Lung (tissue), 12 donors: ENCODE measurements around the gene ARIH1. TPM values are rescaled to one million over a fixed set of nuclear protein-coding genes. Genes with fewer than 3 reads are reported as not detected.

ENCODE experiments used
- ATAC-seq: fragments of 200-7000 bp; cut with Tn5 transposase; one replicate; pipeline ENCODE4 v1.9.1; 2020; ENCODE audit warnings: moderate number of reproducible peaks; ENCODE audit not compliant: insufficient read depth, low FRiP score
- DNase-seq, 3 donors: peaks; one replicate each; pipeline ENCODE4 v3.0.0-alpha.2; 2013 to 2017
- H3K27ac ChIP-seq, 2 donors: one replicate each; pipeline ENCODE4 v1.5.1; 2013; ENCODE audit warnings: mild to moderate bottlenecking in 2 of 2, moderate library complexity in 2 of 2, control low read depth in 1 of 2, inconsistent platforms in 1 of 2, low read depth in 1 of 2, low read length in 1 of 2
- H3K27me3 ChIP-seq, 3 donors: one replicate each; pipeline ENCODE4 v1.5.1; 2013; ENCODE audit warnings: low read length in 2 of 3; ENCODE audit not compliant: control insufficient read depth in 3 of 3, insufficient read depth in 3 of 3
- H3K36me3 ChIP-seq, 4 donors: one replicate each; pipeline ENCODE4 v1.5.1; 2013; ENCODE audit warnings: low read length in 4 of 4, mild to moderate bottlenecking in 1 of 4, moderate library complexity in 1 of 4; ENCODE audit not compliant: control insufficient read depth in 4 of 4, insufficient read depth in 4 of 4
- H3K4me1 ChIP-seq, 5 donors: one replicate each; pipeline ENCODE4 v1.5.1; 2013; ENCODE audit warnings: low read length in 5 of 5, mild to moderate bottlenecking in 2 of 5, moderate library complexity in 1 of 5; ENCODE audit not compliant: control insufficient read depth in 5 of 5, insufficient read depth in 5 of 5
- H3K4me3 ChIP-seq: one replicate; pipeline ENCODE4 v1.5.1; 2013; ENCODE audit warnings: mild to moderate bottlenecking, control low read depth, moderate library complexity
- H3K9ac ChIP-seq, 2 donors: one replicate each; pipeline ENCODE4 v1.5.1; 2013; ENCODE audit warnings: low read length in 2 of 2, control low read depth in 1 of 2; ENCODE audit not compliant: insufficient read depth in 1 of 2
- H3K9me3 ChIP-seq, 4 donors: one replicate each; pipeline ENCODE4 v1.5.1; 2013; ENCODE audit warnings: low read length in 3 of 4, mild to moderate bottlenecking in 1 of 4, moderate library complexity in 1 of 4; ENCODE audit not compliant: control insufficient read depth in 4 of 4, insufficient read depth in 3 of 4
- WGBS, 2 donors: extraction: QIAGEN DNeasy Blood & Tissue Kit; methylation state at CpG; one replicate each; pipeline ENCODE4 v1.1.7; 2013; 5-methylcytosine and 5-hydroxymethylcytosine counted together
- polyA plus RNA-seq, 2 donors: library from polyadenylated mRNA; stranded (reverse); fragments of 200-250 nt; gene quantifications; one replicate each; pipeline ENCODE4 v1.2.1, GENCODE V29; 2013
- total RNA-seq, 2 donors: library from RNA; depleted of rRNA in 1 of 2; stranded (reverse); fragments of >200 nt in 1 of 2; gene quantifications; one replicate each; pipeline ENCODE4 v1.2.1, GENCODE V29; 2014 to 2021
- TF ChIP-seq, protein P1 (sequence below): IDR thresholded peaks from 2 replicates; pipeline ENCODE4 v1.5.1; 2012; ENCODE audit warnings: mild to moderate bottlenecking; ENCODE audit errors: control extremely low read depth, extremely low read depth
- donor health status: control.
- donor health status: control.
- donor health status: Bipolar disorder and iron deficiency.
- donor health status: healthy.
- donor health status: DM: yes; HTN: yes; CAD: no.

ARIH1 gene
- total and polyA plus RNA-seq, 4 donors, result 18.8 to 131 (median 66.0) TPM

DNA sequence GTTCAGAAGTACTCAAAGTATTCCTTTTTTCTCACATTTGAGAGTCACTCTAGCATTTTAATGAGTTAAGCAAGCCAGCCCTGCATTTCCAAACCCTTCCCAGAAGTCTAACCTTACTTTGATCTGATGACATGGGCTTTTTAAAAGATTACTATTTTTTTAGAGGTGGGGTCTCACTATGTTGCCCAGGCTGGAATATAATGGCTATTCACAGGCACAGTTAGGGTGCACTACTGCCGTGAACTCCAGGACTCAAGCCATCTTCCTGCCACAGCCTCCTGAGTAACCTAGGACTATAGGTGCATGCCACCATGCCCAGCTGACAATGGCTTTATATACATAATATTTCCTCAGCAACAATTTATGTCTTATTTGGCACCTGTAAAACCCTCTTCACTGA lies 116.3 kb downstream of the ARIH1 start:
- WGBS, 2 donors, result 95 to 100% methylated on average over 1 of the region's 1 CpG
- ATAC-seq (no peak), DNase-seq (no peak)
- no peak overlapping the region for H3K27ac ChIP-seq
- no peaks in the 10 kb centered on the region for H3K27me3 ChIP-seq
- H3K36me3 ChIP-seq, result peaks cover 0 to 11% (median 3%) of the 10 kb centered on the region in 4 donors
- H3K9me3 ChIP-seq, result no peaks in the 10 kb centered on the region
- H3K4me1 ChIP-seq, result no peaks in the 10 kb centered on the region
- H3K9ac ChIP-seq, result no peak overlapping the region
- TF ChIP-seq, protein P1, sequence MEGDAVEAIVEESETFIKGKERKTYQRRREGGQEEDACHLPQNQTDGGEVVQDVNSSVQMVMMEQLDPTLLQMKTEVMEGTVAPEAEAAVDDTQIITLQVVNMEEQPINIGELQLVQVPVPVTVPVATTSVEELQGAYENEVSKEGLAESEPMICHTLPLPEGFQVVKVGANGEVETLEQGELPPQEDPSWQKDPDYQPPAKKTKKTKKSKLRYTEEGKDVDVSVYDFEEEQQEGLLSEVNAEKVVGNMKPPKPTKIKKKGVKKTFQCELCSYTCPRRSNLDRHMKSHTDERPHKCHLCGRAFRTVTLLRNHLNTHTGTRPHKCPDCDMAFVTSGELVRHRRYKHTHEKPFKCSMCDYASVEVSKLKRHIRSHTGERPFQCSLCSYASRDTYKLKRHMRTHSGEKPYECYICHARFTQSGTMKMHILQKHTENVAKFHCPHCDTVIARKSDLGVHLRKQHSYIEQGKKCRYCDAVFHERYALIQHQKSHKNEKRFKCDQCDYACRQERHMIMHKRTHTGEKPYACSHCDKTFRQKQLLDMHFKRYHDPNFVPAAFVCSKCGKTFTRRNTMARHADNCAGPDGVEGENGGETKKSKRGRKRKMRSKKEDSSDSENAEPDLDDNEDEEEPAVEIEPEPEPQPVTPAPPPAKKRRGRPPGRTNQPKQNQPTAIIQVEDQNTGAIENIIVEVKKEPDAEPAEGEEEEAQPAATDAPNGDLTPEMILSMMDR, result no peak
- H3K4me3 ChIP-seq, result no peak overlapping the region

DNA sequence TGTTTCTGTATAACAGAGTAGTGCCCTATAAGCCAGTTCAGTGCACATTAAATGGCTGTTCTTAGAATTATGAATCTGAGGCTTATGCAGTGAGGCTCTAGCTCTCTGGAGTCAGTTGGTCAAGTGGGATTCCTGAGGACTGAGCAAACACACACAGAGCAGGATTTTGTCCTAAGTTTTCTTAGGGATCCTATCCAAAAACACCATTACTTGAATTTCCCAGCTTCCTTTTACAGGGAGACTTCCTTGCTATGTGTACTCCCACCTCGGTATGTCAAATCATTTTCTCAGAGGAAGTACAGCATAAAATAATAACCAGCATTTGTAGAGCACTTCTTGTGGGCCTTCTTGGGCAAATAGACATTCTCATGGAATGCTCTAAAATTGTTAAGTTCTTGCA lies 117.2 kb downstream of the ARIH1 start:
- Histone ChIP-seq H3K27ac (no peak overlapping the region), H3K36me3 (peaks cover 0 to 2% (median under 1%) of the 10 kb centered on the region in 4 donors), H3K9me3 (no peaks in the 10 kb centered on the region), H3K4me1 (no peaks in the 10 kb centered on the region), H3K27me3 (no peaks in the 10 kb centered on the region), H3K4me3 (no peak overlapping the region), H3K9ac (no peak overlapping the region)
- TF ChIP-seq, protein P1, result no peak
- WGBS, 2 donors, result 24 to 38% methylated on average over 1 of the region's 1 CpG
- DNase-seq (peak in 1 of 3 donors; percentile 32), ATAC-seq (no peak)

DNA sequence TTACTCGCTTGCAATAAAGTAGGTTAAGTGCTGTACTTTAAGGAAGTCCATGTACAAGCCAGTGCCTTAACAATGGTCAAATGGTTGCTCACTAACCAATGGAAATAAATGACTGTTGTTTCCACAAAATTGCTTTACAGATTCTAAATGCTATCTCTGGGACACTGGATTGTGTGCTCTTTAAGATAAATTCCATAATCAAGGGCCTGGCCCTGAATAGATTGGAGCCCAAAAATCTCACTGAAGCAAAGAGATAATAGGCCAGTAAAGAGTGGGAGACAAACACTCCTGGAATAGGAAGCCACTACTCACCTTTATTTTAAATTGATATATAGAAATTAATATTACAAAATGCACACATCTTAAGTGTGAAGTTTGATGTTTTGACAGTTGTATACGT lies 118.0 kb downstream of the ARIH1 start:
- Histone ChIP-seq H3K27me3 (no peaks in the 10 kb centered on the region), H3K4me3 (no peak overlapping the region), H3K9ac (no peak overlapping the region), H3K9me3 (no peaks in the 10 kb centered on the region), H3K27ac (no peak overlapping the region), H3K36me3 (peaks cover 0 to 2% (median under 1%) of the 10 kb centered on the region in 4 donors), H3K4me1 (no peaks in the 10 kb centered on the region)
- WGBS, 2 donors, result 85 to 92% methylated on average over 2 of the region's 2 CpGs
- no peak for DNase-seq
- ATAC-seq, result no peak
- TF ChIP-seq, protein P1, result no peak

DNA sequence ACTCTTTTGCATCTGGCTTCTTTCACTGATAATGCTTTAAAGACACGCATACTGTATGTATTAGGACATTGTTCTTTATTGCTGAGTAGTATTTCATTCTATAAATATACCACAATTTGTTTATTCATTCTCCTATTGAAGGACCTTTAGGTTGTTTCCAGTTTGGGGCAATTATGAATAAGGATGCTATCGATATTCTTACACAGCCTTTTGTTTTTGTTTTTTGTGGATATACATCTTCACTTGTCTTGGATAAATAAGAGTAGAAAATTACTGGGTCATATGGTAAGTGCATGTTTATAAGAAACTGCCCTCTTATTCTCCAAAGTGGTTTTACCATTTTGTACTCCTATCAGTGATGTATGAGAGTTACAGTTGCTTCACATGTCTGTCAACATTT lies 118.5 kb downstream of the ARIH1 start:
- 91 to 93% methylated on average over 2 of the region's 2 CpGs for WGBS, 2 donors
- TF ChIP-seq, protein P1, result no peak
- ATAC-seq, result no peak

More for the DNA sequence above, 118.5 kb downstream of the ARIH1 start:
- no peak for DNase-seq
- no peaks in the 10 kb centered on the region for H3K9me3 ChIP-seq
- peaks cover 0 to 1% (median 0%) of the 10 kb centered on the region in 4 donors for H3K36me3 ChIP-seq
- no peak overlapping the region for H3K27ac ChIP-seq
- H3K4me1 ChIP-seq, result no peaks in the 10 kb centered on the region
- H3K9ac ChIP-seq, result no peak overlapping the region
- no peak overlapping the region for H3K4me3 ChIP-seq
- H3K27me3 ChIP-seq, result no peaks in the 10 kb centered on the region
